ENCODE measurements around the gene NCOA6. TPM values are rescaled to one million over a fixed set of nuclear protein-coding genes. Genes with fewer than 3 reads are reported as not detected.

NCOA6 gene
- total RNA-seq, 4 donors from 2014 or later: 3.1 to 39.2 (median 10.5) TPM

DNA sequence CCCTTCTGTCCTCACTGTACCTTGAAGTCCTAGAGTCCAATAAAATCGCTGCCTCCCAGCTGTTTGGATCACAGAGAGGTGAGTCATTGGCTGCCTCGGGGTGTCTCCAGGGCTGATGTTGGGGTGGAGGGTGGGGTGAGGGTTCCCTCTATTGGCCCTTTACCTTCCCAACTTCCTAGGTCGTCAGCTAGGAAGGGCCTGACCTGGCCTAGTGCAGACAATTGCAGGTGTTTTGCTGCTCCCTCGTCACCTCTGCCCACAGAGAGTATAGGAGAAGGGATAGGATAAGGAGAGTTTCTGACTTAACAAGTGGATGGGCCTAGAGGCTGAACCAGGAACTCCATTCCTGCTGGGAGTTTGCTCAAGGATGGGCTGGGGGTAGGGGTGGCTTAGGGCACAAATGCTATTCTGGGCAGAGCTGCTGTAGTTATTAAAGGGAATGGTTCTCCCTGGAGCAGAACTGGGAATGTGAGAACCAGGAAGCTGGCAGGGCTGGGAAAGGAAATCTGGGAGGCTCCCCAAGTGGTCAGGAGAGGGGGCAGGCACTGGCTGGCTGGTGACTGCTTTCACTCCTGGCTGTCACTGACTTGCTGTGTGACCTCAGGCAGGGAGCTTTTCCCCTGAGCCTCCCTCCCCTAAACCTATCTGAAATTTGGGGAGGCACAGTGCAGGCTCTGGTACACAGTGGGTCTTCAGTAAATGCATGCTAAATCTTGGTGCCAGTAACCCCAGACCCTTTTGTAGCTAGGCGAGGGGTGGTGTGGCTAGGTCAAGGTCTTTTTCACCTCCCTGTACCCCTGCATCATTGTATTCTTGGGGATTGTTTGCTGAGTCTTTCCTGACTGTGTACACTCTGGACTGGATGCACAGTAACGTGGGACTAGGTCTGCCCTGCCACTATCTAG lies 119.8 kb downstream of the NCOA6 start:
- intact Hi-C loops (cut with DNase I; ENCODE audit: low total_unique reads): no loop called here
- TF ChIP-seq, protein P1, sequence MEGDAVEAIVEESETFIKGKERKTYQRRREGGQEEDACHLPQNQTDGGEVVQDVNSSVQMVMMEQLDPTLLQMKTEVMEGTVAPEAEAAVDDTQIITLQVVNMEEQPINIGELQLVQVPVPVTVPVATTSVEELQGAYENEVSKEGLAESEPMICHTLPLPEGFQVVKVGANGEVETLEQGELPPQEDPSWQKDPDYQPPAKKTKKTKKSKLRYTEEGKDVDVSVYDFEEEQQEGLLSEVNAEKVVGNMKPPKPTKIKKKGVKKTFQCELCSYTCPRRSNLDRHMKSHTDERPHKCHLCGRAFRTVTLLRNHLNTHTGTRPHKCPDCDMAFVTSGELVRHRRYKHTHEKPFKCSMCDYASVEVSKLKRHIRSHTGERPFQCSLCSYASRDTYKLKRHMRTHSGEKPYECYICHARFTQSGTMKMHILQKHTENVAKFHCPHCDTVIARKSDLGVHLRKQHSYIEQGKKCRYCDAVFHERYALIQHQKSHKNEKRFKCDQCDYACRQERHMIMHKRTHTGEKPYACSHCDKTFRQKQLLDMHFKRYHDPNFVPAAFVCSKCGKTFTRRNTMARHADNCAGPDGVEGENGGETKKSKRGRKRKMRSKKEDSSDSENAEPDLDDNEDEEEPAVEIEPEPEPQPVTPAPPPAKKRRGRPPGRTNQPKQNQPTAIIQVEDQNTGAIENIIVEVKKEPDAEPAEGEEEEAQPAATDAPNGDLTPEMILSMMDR (IDR thresholded peaks at IDR 0.05): no peak
- TF ChIP-seq POLR2A (IDR thresholded peaks at IDR 0.05): no peak
- no peaks in the 10 kb centered on the region for H3K9me3 ChIP-seq
- H3K36me3 ChIP-seq: no peaks in the 10 kb centered on the region
- H3K27me3 ChIP-seq: no peaks in the 10 kb centered on the region
- H3K4me3 ChIP-seq: no peak overlapping the region
- H3K4me1 ChIP-seq: no peaks in the 10 kb centered on the region
- peak overlapping the region; percentile 98 for H3K27ac ChIP-seq
- DNase-seq: no peak

DNA sequence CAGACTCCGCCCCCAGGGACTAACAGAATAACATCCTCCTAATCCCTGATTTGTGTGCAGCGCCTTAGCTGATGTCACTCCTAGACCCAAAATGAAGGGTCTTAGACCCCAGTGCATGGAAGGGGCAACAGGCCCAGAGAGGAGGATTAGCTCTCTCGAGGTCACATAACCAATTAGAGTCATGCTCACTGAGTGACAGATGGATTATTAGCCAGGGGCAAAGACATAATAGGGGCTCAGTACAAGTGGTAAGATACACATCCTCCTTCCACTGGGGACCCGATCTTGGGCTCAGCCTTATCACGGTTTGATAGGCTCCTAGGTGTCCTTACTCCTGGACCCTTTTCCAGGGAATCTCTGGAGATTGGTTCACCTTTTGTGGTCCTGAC lies 120.4 kb downstream of the NCOA6 start:
- no peak for DNase-seq
- Histone ChIP-seq H3K9me3 (no peaks in the 10 kb centered on the region), H3K27me3 (no peaks in the 10 kb centered on the region), H3K36me3 (no peaks in the 10 kb centered on the region), H3K27ac (peak overlapping the region; percentile 98), H3K4me3 (peak overlapping the region; percentile 84 to 92), H3K4me1 (no peaks in the 10 kb centered on the region)
- intact Hi-C loops (cut with DNase I; ENCODE audit: low total_unique reads): no loop called here
- no peak for TF ChIP-seq POLR2A (IDR thresholded peaks at IDR 0.05)
- TF ChIP-seq, protein P1 (IDR thresholded peaks at IDR 0.05): no peak

DNA sequence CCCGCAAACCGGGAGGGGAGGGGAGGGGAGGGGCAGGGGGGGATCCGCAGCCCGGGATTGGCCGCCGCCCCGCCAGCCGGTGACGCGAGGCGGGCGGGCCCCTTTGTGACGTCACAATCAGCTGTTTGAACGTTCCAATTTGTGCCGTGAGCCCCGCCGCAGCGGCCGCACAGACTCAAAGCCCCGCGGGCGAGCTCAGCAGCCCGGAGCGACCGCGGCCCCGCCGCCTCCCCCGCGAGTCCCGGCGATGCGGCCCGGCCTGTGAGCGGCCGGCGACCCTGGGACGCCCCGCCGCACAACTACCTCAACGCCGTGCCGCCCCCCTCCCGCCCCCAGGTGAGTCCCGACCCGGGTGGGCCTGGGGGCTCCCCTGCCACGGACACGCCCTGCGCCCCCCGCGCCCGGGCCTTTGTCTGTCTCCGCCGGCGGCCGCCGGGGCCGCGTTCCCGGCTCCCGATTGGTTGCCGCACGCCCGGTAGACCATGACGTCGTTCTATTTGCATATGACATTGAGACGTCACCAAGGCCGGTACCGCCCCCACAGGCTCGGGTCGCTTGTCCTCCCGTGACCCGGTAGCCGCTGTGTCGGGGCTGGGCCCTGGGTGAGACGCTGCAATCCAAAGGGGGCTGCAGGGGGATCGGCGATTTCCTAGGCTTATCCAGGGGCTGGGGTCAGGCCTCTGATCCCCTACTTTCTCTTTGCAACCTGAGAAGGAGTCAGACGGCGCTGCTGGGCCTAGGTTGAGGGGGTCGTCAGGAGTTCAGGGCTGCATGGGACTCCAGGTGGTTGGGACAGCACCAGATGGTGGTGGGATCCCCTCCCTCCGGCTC lies 121.1 kb downstream of the NCOA6 start, which contains the start of gene TP53INP2:
TP53INP2 (plus strand) TSS at position 168 of the 831 bp plus-strand sequence. CDS start 4,396 bp downstream, outside the sequence.
- peak; percentile 90 to 91 for DNase-seq
- peak within 1 kb of the TSS; percentile 84 to 92 for H3K4me3 ChIP-seq
- peak within 1 kb of the TSS; percentile 98 for H3K27ac ChIP-seq
- peak; percentile 67 to 90 for TF ChIP-seq POLR2A (IDR thresholded peaks at IDR 0.05)
- TF ChIP-seq, protein P1 (IDR thresholded peaks at IDR 0.05): no peak
- intact Hi-C loops (cut with DNase I; ENCODE audit: low total_unique reads): no loop called here
- no peaks in the 10 kb centered on the region for H3K27me3 ChIP-seq
- no peaks in the 10 kb centered on the region for H3K4me1 ChIP-seq
- H3K9me3 ChIP-seq: no peaks in the 10 kb centered on the region
- H3K36me3 ChIP-seq: no peaks in the 10 kb centered on the region

DNA sequence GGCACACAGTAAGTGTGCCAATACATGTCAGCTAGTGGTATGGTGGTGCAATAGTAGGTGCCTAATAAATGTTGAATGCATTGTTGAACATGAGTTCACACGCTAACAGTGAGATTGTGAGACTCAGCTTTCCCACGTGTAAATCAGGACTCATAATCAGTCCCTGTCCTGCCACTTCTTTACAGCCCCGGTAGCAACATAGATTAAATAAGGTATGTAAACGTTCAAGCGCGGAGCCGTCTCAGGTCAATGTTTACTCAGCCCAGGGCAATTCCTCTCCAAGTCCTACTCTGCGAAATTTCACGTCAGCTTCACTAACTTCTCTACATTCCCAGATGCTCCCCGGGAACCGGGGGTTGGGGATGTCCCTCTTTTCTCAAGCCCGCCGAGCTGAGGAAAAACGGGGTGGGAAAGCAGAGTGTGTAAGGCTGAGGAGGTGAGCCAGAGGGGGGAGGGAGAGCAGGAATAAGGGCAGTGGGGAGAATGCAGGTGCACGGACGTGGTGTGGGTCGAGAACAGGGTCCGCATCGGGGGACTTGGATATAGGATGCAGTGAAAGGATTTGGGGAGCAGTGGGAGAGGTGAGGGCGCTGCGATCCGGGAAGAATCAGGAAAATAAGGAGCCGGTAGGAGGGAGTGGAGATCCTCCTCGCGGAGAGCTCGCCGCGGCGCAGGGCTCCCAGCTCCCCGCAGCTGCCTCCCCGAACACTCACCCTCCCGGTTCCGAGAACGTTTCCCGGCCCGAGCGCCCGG lies 121.9 kb downstream of the NCOA6 start:
- H3K36me3 ChIP-seq: no peaks in the 10 kb centered on the region
- peak in 1 of 2 donors; percentile 38 for DNase-seq
- H3K4me1 ChIP-seq: no peaks in the 10 kb centered on the region
- no peaks in the 10 kb centered on the region for H3K9me3 ChIP-seq
- intact Hi-C loops (cut with DNase I; ENCODE audit: low total_unique reads): no loop called here
- no peaks in the 10 kb centered on the region for H3K27me3 ChIP-seq
- no peak for TF ChIP-seq POLR2A (IDR thresholded peaks at IDR 0.05)
- peak overlapping the region; percentile 98 for H3K27ac ChIP-seq
- peak overlapping the region; percentile 84 to 92 for H3K4me3 ChIP-seq

DNA sequence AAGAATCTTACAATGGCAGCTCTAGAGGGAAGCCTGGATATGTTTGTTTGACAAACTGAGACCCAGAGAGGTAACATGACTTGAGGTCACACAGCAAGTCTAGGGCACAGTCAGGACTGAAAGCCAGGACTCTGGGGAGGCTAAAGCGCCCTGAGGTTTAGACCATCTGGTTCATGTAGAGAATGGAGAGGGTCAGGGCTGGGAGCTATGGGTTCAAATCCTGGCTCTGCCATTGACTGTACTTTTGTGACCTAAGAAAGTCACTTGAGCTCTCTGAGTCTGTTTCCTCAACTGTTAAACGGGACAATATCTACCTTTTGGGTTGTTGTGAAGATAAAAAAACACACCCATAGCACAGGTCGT lies 122.4 kb downstream of the NCOA6 start:
- DNase-seq: no peak
- TF ChIP-seq, protein P1 (IDR thresholded peaks at IDR 0.05): no peak
- no peak for TF ChIP-seq POLR2A (IDR thresholded peaks at IDR 0.05)
- H3K27ac ChIP-seq: no peak overlapping the region
- H3K4me3 ChIP-seq: peak overlapping the region in 1 of 2 donors; percentile 84
- no peaks in the 10 kb centered on the region for H3K36me3 ChIP-seq
- H3K27me3 ChIP-seq: no peaks in the 10 kb centered on the region
- no peaks in the 10 kb centered on the region for H3K9me3 ChIP-seq
- H3K4me1 ChIP-seq: no peaks in the 10 kb centered on the region
- intact Hi-C loops (cut with DNase I; ENCODE audit: low total_unique reads): no loop called here

Measured in uterus (tissue), 4 donors.